Medulla oblongata (tissue), 1 donor: ENCODE measurements around the gene P4HA3.

ENCODE experiments used
- DNase-seq: peaks from one replicate; pipeline ENCODE4 v3.0.0-alpha.2; 2015; ENCODE audit errors: extremely low spot score

The P4HA3 gene

DNA sequence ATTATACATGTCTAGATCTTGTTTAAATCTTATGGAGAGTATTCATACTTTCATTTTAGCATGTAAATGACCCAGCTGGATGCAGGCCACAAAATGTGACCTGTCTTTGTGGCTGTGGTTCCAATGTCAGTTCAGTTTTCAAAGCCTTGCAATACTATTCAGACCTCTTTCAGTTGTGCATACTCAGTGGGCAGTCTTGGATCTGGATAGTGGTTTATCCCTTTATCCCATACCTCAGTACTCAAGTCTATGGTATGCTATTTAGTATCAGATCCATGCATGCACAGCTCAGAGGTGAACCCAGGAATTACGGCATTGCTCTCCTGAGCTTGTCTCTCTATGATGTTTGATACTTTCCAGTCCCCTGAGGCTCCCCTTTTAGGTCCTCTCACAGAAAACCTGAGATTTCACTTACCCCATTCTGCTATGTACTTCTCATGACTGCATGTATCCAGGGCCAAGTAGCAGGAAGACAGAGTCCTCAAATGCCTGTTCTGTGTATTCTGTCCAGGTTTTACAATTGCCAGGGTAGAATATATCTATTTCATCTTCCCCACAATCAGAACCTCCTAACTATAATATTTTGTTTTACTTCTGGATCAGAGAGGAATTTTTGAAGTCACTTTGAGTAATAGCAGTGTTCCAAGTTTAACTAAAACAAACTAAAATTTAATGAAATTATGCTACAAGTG is 6.9 kb upstream of the P4HA3 start:
- no peak for DNase-seq

DNA sequence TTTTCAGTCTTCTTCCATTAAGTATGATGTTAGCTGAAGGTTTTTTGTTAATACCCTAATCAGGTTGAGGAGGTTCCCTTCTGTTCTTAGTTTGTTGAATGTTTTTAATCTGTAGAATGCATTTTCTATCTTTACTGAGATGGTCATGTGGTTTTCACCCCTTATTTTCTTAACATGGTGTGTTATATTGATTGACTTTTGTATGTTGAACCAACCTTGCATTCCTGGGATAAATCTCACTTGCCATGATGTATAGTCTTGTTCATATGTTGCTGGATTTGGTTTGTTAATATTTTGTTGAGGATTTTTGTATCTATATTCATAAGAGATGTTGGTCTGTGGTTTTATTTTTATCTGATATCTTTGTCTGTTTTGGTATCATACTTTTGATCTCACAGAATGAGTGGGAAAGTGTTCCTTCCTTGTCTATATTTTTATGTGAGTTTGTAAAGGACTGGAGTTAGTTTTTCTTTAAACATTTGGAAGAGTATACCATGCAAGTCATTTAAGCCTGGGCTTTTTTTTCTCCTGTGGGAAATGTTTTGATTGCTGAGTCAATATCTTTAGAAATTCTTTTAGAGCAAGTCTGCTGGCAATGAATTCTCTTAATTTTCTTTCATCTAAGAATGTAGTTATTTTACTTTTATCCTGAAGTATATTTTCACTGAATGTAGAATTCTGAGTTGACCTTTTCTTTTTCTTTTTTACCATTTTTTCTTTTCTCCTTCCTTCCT is 5.5 kb upstream of the P4HA3 start:
- DNase-seq = no peak

DNA sequence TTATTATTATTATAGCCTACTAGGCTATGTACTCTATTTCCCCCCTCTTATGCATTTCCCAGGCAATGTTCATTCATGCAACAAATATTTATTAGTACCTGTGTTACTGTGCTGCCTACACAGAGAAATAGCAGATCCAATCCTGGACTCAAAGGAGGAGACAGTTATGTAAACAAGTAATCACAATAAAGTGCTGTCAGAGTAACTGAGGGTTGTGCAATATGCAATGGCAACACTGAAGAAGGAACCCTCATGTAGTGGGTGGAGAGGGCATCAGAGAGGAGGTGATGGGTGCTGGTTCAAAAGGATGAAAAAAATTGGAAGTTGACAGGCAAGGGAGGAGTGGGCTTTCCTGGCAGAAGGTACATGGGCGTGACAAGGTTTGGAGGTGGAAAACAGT is 886 bp upstream of the P4HA3 start:
- DNase-seq = no peak

DNA sequence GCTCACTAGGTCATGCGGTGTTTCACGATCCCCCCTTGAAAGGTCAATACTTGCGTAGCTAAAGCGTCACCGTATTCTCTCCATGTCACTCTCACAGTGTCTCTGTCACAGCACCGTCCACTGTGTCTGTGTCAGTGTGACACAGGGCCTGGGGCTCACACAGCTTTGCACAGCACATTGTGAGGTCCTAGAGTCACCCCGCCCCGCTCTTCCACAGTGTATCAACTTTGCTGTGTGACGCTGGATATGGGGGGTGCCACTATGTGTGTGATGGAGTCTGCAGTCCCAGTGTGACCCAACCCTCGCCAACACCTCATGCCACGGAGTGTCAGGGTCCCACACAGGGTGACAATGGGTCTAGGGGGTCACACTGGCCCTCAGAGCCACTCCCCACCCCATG is 583 bp downstream of the P4HA3 start:
- DNase-seq = no peak

DNA sequence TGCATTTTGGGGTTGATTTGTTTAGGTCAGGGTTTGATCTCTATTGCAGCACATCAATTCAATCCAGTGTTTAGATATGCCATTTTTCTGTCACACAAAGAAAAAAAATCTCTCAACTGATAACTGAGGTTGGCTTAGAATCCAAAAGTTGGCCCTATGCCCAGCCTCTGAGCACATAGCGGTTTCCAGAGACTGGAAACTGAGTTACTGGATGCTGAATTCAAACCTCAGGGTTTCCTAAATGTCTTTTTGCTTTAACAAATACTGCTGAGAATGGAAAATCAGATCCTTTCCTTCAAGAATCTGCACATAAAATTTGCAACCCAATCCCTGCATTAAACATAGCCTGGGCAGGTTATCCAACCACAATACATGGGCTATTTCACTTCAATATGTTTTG is 4.0 kb downstream of the P4HA3 start:
- no peak for DNase-seq

DNA sequence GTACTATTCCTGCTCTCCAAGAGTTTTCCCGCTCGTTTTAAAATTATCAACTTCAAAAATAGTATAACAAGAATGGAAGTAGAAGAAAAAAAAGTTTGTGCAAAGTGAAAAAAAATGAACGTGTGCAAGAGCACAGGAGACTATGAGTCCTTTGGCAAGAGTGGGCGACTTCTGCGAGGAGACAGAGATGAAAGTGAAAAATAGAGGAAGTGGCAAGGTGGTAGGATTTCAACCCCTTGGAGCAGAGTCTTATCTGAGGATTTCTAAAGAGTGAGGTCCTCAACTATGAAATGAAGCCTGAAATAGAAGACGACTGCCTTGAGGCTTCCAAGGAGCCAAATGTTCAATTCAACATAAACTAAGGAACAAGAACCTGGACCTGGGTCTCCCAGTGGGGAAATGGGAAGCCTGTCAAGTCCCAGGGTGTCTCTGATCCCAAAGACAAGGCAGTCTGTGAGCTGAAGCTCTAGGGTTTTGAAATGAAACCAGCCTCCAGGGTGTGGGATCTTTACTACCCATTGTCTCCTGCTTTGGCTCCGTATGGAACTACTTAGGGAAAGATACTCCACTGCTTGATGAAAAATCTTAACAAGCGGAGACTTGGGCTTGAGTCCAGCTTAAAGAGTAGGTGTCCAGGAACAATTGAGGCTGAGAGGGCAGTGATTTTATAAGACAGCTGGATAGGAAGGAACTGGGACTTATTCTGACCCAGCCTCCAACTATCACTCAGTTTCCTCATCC is 4.8 kb downstream of the P4HA3 start:
- no peak for DNase-seq

DNA sequence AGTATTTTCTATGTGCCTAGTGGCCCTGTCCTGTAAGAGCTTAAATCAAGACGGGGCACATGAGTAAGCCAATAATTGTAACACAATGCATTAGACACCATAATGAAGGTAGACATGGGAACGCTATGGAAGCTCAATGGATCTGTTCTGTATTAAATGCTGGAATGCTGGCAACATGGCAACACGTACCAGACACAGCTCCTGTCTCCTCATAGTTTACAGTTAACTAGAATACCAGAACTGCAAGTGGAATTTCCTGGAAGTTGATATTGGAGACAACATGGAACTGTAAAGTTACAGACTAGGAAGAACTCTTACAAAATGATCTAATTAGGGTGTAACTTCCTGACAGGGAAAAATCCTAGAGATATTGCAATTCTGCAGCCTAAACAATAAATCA is 12.4 kb downstream of the P4HA3 start:
- DNase-seq = no peak

DNA sequence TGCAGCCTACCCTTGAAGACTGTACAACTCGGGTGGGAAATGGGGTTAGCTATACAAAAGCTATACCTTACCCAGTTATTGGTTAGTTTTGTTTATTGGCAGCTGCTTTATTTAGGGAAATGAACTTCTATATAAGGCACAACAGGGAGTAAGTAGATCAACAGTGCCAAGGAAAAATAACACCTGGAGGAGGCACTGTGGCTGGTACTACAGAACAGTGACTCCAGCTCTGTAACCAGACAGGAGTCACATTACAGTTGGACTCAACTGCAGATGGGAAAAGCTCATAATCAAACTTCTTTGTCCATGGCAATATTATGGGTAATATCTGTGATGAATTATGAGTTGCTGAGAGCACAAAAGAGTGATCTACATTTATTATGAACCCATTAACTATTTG is 14.0 kb downstream of the P4HA3 start:
- no peak for DNase-seq

DNA sequence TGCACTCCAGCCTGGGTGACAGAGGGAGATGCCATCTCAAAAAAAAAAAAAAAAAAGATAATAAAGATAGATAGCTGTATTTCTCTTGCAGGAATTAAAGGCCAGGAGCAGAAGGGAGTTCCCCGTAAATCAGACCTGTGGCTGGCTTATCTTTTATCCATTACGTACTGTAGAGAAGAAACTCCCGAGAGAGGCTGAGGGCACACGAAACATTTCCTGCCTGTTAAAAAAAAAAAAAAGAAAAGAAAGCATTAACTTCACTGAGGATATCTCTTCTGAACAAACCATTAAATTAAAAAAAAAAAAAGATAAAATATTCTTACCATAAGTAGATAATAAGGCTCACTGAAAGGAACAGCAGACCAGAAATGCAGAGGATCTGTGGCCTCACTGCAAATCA is 22.5 kb downstream of the P4HA3 start:
- no peak for DNase-seq

DNA sequence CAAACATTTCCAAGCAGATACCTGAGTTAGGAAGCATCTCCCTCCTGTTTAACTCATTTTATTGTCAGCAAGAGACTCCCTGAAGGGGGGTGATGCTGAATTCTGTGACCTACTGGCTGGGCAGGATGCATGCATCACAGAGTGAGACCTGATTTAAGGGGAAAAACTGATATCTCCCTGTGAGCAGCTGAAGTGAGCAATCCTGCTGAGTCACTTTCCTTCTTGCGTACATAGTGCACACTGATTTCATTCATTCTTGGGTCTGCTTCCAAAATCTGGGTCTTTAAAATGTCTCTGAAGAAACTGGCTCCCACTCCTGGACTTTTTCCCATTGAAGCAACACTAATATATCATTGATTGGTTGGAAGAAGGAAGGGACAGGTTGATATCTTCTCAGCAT is 23.3 kb downstream of the P4HA3 start:
- no peak for DNase-seq

DNA sequence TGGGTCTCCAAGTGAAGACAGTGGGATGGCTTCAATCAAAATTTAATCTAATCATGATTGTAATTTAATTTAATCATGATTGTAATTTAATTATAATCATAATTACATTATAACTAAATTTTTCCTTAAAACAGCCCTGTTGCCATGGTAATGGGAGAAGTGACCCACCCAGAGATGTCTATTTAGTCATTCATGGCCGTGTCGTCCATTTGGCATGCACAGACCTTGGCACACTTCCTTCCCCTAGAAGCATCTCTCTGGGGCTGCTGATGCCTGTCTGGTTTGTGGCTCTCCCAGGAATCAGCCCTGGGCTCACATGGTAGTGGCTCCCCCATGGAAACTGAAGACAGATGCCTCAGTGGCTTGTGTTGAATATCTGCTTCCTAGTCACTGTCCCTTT is 27.0 kb downstream of the P4HA3 start:
- DNase-seq = no peak

DNA sequence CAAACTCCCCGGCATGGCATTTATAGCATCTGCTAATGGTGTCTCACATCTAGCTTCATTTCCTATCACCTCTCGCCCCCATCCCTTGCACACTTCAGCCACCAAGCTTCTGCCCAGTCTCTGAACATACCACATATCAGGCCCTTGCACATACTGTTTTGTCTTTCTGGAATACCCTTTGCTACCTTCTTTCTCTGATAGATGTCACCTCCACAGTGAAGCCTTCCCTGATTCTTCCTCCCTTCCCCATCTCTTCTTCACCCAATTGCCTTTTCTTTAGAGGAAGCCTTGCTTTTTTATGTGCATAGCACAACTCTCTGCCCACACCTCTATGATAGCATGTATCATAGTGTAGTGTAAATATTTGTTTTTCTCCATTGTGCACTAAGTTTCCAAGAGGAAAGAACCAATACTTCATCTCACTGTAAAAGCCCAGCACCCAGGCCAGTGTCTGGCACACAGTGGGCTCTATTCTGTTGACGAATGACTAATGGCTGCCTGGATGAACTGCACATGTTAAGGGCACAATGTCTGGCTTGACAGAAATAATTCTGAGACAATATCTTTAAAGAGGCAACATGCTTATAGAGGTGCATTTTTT is 27.8 kb downstream of the P4HA3 start:
- no peak for DNase-seq

DNA sequence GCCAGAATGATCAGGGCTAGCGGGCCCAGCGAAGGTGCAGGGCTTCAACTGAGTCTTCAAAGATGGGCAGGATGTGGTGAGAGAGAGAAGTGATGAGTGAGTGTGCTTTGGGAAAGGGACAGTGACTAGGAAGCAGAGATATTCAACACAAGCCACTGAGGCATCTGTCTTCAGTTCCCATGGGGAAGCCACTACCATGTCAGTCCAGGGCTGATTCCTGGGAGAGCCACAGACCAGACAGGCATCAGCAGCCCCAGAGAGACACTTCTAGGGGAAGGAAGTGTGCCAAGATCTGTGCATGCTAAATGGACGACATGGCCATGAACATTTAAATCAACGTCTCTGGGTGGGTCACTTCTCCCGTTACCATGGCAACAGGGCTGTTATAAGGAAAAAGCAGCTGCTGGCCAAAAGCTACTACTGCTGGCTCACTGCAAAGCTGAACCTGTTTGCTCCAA is 28.5 kb downstream of the P4HA3 start:
- no peak for DNase-seq

DNA sequence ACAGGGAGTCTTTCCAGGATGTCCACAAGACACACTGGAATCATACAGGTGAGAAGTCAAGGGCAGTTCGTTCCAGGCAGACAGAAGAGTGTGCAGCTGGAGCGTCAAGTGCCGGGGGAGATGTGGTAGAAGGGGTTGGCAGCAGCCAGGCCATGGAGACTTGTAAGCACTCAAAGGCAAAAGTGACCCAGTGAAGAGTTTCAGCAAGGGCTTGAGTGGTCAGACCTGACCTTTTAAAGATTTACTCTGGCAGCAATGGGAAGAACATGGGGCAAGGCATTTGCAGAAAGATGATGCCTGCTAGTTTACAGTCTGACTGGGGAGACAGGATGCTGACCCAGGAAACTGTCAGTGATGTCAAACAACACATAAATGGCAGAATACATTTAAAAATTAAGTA is 29.0 kb downstream of the P4HA3 start:
- no peak for DNase-seq

DNA sequence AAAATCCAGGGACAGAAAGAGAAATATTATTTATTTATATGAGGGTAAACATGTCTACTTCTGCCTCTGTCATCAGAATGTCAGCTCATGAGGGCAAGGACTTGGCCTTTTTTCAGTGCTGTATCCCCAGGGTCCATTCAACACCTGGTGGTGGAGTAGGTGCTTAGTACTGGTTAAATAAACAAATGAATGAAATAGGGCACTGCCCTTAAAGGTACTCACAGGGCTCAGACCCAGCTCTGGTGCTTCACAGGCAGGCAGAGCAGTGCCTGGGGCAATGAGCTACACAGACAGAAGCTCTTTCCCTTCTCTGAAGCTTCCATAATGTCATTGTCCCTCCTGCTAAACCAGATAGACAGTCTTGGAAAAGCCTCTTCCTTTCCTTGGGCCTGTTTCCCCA is 30.9 kb downstream of the P4HA3 start:
- no peak for DNase-seq

DNA sequence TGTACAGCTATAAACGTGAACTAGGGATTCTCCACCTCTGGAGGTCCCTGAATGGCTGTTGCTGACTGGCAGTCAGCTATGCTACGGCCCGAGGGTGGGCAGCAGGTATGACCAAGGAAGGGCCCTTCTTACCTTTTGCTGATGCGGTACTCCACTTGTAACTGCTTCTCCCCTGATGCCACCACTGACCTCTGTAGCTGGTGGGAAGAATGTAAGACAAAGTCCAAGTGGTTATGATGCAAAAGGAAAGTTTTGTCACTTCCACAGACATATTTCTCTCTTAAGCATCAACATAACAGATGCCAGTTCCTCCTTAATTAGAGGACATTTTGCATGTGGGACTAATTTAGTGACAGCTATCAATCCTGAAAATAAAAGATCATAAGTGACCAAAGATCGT is 32.2 kb downstream of the P4HA3 start:
- DNase-seq = no peak

DNA sequence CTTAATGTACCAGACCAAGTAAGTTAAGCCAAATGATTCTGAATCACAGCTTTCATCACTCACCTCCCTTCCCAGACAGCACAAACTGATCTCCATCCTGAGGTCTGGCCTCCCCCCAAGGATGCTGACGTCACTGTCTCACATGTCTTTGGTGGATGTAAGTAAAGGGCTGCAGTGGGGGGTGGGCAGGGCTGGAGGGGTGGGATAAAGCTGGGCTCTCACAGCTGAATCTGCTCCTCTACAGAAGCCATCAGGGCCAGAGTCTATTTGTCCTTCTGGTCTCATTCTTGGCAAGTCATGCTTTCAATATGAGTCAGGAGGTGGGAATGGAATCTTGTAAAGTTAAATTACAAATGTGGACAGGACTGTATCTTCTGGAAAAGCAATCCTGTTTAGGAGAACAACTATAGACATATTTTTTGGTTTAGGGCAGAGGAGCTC is 32.7 kb downstream of the P4HA3 start:
- DNase-seq = no peak

DNA sequence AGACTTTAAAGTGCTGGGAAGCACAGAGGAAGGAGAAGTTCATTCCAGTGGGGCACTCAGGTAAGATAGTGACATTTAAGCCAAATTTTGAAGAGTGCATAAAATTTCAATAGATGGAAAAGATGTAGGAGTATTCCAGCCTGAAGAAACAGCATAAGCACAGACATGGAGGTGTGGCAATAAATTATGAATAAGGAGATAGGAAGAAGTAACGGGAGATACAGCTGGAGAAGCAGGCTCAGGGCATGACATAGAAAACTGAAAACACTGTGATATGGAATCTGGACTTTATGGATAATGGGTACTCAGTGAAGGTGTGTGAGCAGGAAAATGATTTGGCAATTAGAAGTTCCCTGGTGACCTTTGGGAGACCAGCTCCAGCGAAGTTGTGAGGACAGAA is 33.3 kb downstream of the P4HA3 start:
- DNase-seq = no peak

DNA sequence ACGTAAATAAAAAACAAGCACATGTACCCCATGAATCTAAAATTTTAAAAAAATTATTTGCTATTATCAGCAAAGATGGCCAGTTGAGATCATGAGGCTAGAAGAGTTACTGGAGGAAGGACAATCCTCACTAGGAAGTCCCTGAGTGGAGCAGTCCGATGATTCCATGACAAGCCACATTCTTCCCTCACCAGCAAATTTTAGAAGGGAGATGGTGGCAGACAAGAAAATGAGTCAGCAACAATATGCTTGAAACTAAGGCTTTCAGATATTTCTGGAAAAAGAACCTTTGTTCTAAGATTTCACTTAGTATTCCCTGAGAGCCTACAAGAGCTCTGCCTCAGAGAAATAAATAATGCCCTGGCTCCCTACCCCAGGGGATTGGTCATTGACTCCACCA is 34.9 kb downstream of the P4HA3 start:
- DNase-seq = no peak

DNA sequence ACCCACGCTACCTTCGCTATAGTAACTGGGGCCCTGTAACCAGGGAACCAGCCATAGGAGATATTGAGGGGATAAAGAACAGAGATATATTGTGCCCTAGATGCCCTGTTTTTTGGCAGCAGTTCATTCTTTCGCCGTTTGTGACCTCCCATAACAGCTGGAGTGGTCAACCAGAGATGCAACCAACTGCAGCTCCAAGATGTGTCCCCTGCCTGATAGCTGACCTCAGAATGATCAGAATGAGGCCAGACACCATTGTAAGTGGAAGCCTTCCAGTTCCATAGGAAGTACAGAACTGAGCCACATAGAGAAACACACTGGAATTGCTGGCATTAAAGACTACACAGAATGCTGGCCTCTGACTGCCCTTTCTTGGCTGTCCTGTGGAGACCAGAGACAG is 39.2 kb downstream of the P4HA3 start:
- no peak for DNase-seq

DNA sequence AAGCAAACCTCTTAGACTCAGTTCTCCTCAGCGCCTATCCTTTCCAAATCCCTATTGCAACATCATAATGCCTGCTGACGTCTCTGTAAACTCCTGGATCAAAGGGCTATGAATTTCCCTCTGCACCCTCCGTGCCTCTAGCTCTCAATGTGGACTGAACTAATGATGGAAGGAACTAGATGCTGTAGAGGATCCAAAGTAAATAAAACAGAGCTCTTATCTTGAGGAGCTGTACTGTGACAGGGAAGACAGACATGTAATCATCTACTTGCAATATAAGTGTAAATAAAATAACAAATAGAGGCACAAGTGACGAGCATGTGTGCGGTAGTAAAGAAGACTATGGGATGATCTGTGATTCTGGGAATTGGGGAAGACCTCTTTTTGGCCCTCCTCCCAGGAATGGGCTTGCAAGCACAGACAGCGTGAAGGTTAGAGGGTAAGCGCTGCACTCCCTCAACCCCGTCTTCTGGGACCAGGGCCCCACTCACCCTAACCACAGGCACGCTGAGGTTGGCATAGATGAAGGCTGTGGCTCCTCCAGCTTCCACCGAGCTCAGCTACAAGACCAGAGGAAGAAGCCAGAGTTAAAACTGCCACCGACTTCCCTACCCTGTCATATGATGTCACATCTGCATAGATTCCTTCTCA is 42.2 kb downstream of the P4HA3 start:
- DNase-seq = no peak

DNA sequence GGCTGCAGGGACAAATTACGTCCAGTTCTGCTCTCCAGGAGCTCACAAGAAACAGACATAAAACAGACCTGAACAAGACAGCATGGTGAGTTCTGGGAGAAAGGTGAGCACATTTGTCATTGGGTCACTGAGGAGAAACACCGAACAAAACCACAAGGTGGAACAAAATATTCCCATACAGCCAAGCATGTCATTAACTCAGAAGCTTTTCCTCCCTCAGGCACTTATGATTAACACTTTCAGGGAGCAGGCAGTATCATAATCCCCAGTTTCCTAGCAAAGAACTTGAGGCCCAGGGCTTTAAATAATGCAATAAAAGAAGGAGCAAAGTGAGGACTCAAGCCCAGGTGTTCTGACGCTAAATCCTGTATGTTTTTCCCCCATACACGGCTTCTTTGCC is 43.0 kb downstream of the P4HA3 start:
- DNase-seq = no peak
